A673 (cell line): ENCODE results near the gene RPH3AL. TPM values are rescaled to one million over a fixed set of nuclear protein-coding genes. Genes with fewer than 3 reads are reported as not detected.

ENCODE experiments used
- BruUV-seq: library from RNA; stranded (reverse); fragments of 400-500 nt; replicated peaks from 2 replicates; lab custom pipeline; 2021; lab: Mats Ljungman, UMichigan
- CTCF ChIA-PET: fragments of 300-600 bp; sonication (Branson Sonifier 250); formaldehyde crosslinking; loops from one replicate; lab custom pipeline; 2022; ENCODE audit warnings: antibody characterized with exemption; lab: Charles Lee
- POLR2A ChIA-PET: fragments of 300-600 bp; sonication (Branson Sonifier 250); formaldehyde crosslinking; loops from one replicate; lab custom pipeline; 2022; ENCODE audit warnings: antibody characterized with exemption; ENCODE audit not compliant: low non-redundant PET; lab: Charles Lee
- DNase-seq: peaks from one replicate; pipeline ENCODE4 v3.0.0-alpha.2; 2015; ENCODE audit warnings: low spot score
- H3K27ac ChIP-seq: fragments of 200-600 bp; sonication (generic); 2 replicates; pipeline ENCODE4 v1.5.1; 2016; ENCODE audit warnings: mixed run types, low read depth, mild to moderate bottlenecking, mixed read lengths, antibody characterized with exemption, low read length; ENCODE audit not compliant: poor library complexity, severe bottlenecking
- H3K27me3 ChIP-seq: fragments of 200-600 bp; sonication (generic); replicated peaks from 2 replicates; pipeline ENCODE4 v1.6.1; 2017; ENCODE audit warnings: mixed run types, low read depth, mild to moderate bottlenecking, mixed read lengths, antibody characterized with exemption, low read length; ENCODE audit not compliant: insufficient read depth, poor library complexity
- H3K36me3 ChIP-seq: fragments of 200-600 bp; sonication (generic); 2 replicates; pipeline ENCODE4 v1.6.1; 2016; ENCODE audit warnings: mixed run types, mild to moderate bottlenecking, mixed read lengths, antibody characterized with exemption, low read length; ENCODE audit not compliant: insufficient read depth, poor library complexity, severe bottlenecking
- H3K4me1 ChIP-seq: fragments of 200-600 bp; sonication (generic); 2 replicates; pipeline ENCODE4 v1.6.1; 2017; ENCODE audit warnings: mixed run types, mild to moderate bottlenecking, mixed read lengths, antibody characterized with exemption, low read length; ENCODE audit not compliant: insufficient read depth, poor library complexity, severe bottlenecking
- H3K4me3 ChIP-seq: fragments of 200-600 bp; sonication (generic); 2 replicates; pipeline ENCODE4 v1.5.1; 2016; ENCODE audit warnings: low read depth, mixed run types, mild to moderate bottlenecking, mixed read lengths, low read length; ENCODE audit not compliant: poor library complexity, severe bottlenecking
- H3K9me3 ChIP-seq: fragments of 200-600 bp; sonication (generic); 2 replicates; pipeline ENCODE4 v1.6.1; 2016; ENCODE audit warnings: mixed run types, low read depth, mild to moderate bottlenecking, mixed read lengths, antibody characterized with exemption, low read length; ENCODE audit not compliant: poor library complexity, severe bottlenecking
- CTCF ChIP-seq: fragments of 300-800, 200-600 bp; sonication (generic); conservative IDR thresholded peaks from 2 replicates; pipeline ENCODE4 v1.5.1; 2017; ENCODE audit warnings: low read depth, mild to moderate bottlenecking, antibody characterized with exemption, low read length, moderate library complexity, mixed read lengths
- EZH2 ChIP-seq: fragments of 200-600 bp; sonication (generic); IDR thresholded peaks from 2 replicates; pipeline ENCODE4 v1.6.1; 2017; ENCODE audit warnings: borderline replicate concordance, low read depth, mild to moderate bottlenecking, mixed read lengths, antibody characterized with exemption, low read length; ENCODE audit not compliant: poor library complexity, severe bottlenecking
- intact Hi-C: fragments of 100-400 bp; cut with micrococcal nuclease; formaldehyde crosslinking; loops from one replicate; pipeline ENCODE4 v1.10.0; 2022; ENCODE audit not compliant: unreplicated experiment
- total RNA-seq: library from RNA; stranded (reverse); gene quantifications from 2 replicates; pipeline ENCODE4 v1.2.3, GENCODE V29; 2021

RPH3AL gene
- total RNA-seq, 1 experiment from 2014 or later, result 0.82 TPM

GRCh38 chr17:263773-264172 is 88.8 kb downstream of the RPH3AL start:
- no peak for TF ChIP-seq CTCF
- TF ChIP-seq EZH2, result no peak
- intact Hi-C loops, result no loop called here
- Histone ChIP-seq H3K4me3 (no peak overlapping the region), H3K9me3 (no peaks in the 10 kb centered on the region), H3K27ac (no peak overlapping the region), H3K36me3 (no peaks in the 10 kb centered on the region), H3K27me3 (peaks cover 6% of the 10 kb centered on the region), H3K4me1 (no peaks in the 10 kb centered on the region)
- CTCF ChIA-PET, result no interaction called here
- no peak for DNase-seq
- POLR2A ChIA-PET, result no interaction called here
- BruUV-seq, result no TSS peak

DNA sequence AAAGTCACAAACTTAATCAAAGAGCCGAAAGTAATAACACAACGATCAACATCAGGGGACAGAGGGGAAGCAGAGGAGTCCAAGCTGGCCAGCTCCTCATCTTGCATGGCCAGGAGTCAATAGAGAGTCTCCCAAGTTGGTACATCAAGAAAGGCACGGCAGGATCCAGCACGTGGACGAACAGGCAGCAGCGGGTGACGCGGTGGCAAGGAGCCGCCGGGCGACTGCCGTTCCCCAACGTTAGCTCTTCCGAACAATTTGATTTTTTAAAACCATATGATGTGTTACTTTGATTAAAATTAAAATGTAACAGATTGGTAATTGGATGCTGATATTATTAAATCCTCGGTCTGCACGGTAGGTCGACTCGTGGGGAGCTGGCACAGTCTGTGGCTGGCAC is 89.3 kb downstream of the RPH3AL start:
- no peaks in the 10 kb centered on the region for H3K36me3 ChIP-seq
- H3K27ac ChIP-seq, result no peak overlapping the region
- H3K9me3 ChIP-seq, result no peaks in the 10 kb centered on the region
- no peak for DNase-seq
- intact Hi-C loops, result no loop called here
- ChIA-PET CTCF (no interaction called here), POLR2A (no interaction called here)
- H3K27me3 ChIP-seq, result peaks cover 6% of the 10 kb centered on the region
- H3K4me3 ChIP-seq, result no peak overlapping the region
- TF ChIP-seq CTCF, result no peak
- TF ChIP-seq EZH2, result no peak
- no TSS peak for BruUV-seq
- H3K4me1 ChIP-seq, result no peaks in the 10 kb centered on the region

GRCh38 chr17:261635-262034 is 91.0 kb downstream of the RPH3AL start:
- no peaks in the 10 kb centered on the region for H3K9me3 ChIP-seq
- ChIA-PET POLR2A (no interaction called here), CTCF (no interaction called here)
- no peak overlapping the region for H3K27ac ChIP-seq
- no TSS peak for BruUV-seq
- TF ChIP-seq EZH2, result no peak
- TF ChIP-seq CTCF, result no peak
- H3K36me3 ChIP-seq, result no peaks in the 10 kb centered on the region
- H3K27me3 ChIP-seq, result peaks cover 6% of the 10 kb centered on the region
- H3K4me3 ChIP-seq, result no peak overlapping the region
- DNase-seq, result no peak
- H3K4me1 ChIP-seq, result no peaks in the 10 kb centered on the region
- intact Hi-C loops, result no loop called here
